Natural killer cell (primary cell): Measurements from ENCODE around the gene ENPP7. TPM values are rescaled to one million over a fixed set of nuclear protein-coding genes. Genes with fewer than 3 reads are reported as not detected.

ENCODE experiments used
- ATAC-seq, 3 donors: fragments of 150-1000 bp in 2 of 3; fragments of 200-7000 bp in 1 of 3; cut with Tn5 transposase; 1 replicate in 1 of 3; 2 replicates in 2 of 3; pipeline ENCODE4 v1.10.0; 2021; ENCODE audit warnings: mild to moderate bottlenecking in 2 of 3, moderate library complexity in 2 of 3
- DNase-seq, 2 donors: peaks; one replicate each; pipeline versions ENCODE4 v3.0.0 to v3.0.0-alpha.2; 2013 to 2021; ENCODE audit warnings: mixed read lengths in 1 of 2
- H3K27ac ChIP-seq: one replicate; pipeline ENCODE4 v1.5.1; 2013; ENCODE audit warnings: mild to moderate bottlenecking, low read length
- H3K27me3 ChIP-seq: one replicate; pipeline ENCODE4 v1.6.1; 2013; ENCODE audit warnings: low read length; ENCODE audit not compliant: control insufficient read depth, insufficient read depth
- H3K36me3 ChIP-seq: one replicate; pipeline ENCODE4 v1.6.1; 2013; ENCODE audit warnings: low read length; ENCODE audit not compliant: control insufficient read depth, insufficient read depth
- H3K4me1 ChIP-seq: one replicate; pipeline ENCODE4 v1.6.1; 2013; ENCODE audit warnings: low read length; ENCODE audit not compliant: control insufficient read depth, insufficient read depth
- H3K4me3 ChIP-seq: one replicate; pipeline ENCODE4 v1.5.1; 2013; ENCODE audit warnings: low read length
- H3K9me3 ChIP-seq: one replicate; pipeline ENCODE4 v1.6.1; 2013; ENCODE audit warnings: low read length; ENCODE audit not compliant: control insufficient read depth, insufficient read depth
- H3K27ac Mint-ChIP-seq, 2 donors: one replicate each; pipeline ENCODE4 v1.8.0; 2022; ENCODE audit warnings: mild to moderate bottlenecking in 2 of 2, mixed read lengths in 2 of 2, moderate library complexity in 1 of 2
- H3K27me3 Mint-ChIP-seq, 2 donors: one replicate each; pipeline ENCODE4 v1.8.0; 2022; ENCODE audit warnings: low read depth in 2 of 2, mixed read lengths in 2 of 2
- H3K36me3 Mint-ChIP-seq: one replicate; pipeline ENCODE4 v1.8.0; 2022; ENCODE audit warnings: mixed read lengths
- H3K4me1 Mint-ChIP-seq, 2 donors: one replicate each; pipeline ENCODE4 v1.8.0; 2022; ENCODE audit warnings: mixed read lengths in 2 of 2
- H3K4me3 Mint-ChIP-seq: one replicate; pipeline ENCODE4 v1.8.0; 2022; ENCODE audit warnings: mild to moderate bottlenecking, moderate library complexity, mixed read lengths
- H3K9me3 Mint-ChIP-seq, 2 donors: one replicate each; pipeline ENCODE4 v1.8.0; 2022; ENCODE audit warnings: mixed read lengths in 2 of 2
- CTCF ChIP-seq: fragments of 200-600 bp; IDR thresholded peaks from one replicate; pipeline ENCODE4 v1.8.0; 2022; ENCODE audit warnings: antibody characterized with exemption
- WGBS: methylation state at CpG from one replicate; pipeline ENCODE4 v1.1.7; 2013; ENCODE audit warnings: missing lambda C conversion rate; ENCODE audit not compliant: insufficient coverage; 5-methylcytosine and 5-hydroxymethylcytosine counted together
- intact Hi-C: fragments of 100-400 bp; cut with micrococcal nuclease; formaldehyde crosslinking; loops from one replicate; pipeline ENCODE4 v1.14.2; 2022
- total RNA-seq, 4 donors: library from RNA; stranded (reverse); fragments of 120-200 nt in 1 of 4; gene quantifications; one replicate each; pipeline versions ENCODE4 v1.2.3 to v1.2.4, GENCODE V29; 2013 to 2022

Gene ENPP7
- total RNA-seq, 3 donors from 2014 or later (not counting 1 experiment from before 2014, with no cell fraction given) = 0.95 TPM; not detected in 2

GRCh38 chr17:79713391-79713790, 17.4 kb upstream of the ENPP7 start:
- Mint-ChIP-seq H3K27me3 (no peaks in the 10 kb centered on the region), H3K4me3 (no peak overlapping the region), H3K9me3 (no peaks in the 10 kb centered on the region), H3K36me3 (no peaks in the 10 kb centered on the region), H3K4me1 (peaks cover 0 to 3% of the 10 kb centered on the region in 2 donors), H3K27ac (no peak overlapping the region)
- 77% methylated on average over 14 of the region's 14 CpGs for WGBS
- intact Hi-C loops = no loop called here
- ATAC-seq = no peak
- TF ChIP-seq CTCF = no peak
- no peak overlapping the region for H3K4me3 ChIP-seq
- no peak for DNase-seq
- H3K27me3 ChIP-seq = no peaks in the 10 kb centered on the region
- no peaks in the 10 kb centered on the region for H3K9me3 ChIP-seq
- H3K36me3 ChIP-seq = no peaks in the 10 kb centered on the region
- peaks cover 8% of the 10 kb centered on the region for H3K4me1 ChIP-seq
- H3K27ac ChIP-seq = no peak overlapping the region

DNA sequence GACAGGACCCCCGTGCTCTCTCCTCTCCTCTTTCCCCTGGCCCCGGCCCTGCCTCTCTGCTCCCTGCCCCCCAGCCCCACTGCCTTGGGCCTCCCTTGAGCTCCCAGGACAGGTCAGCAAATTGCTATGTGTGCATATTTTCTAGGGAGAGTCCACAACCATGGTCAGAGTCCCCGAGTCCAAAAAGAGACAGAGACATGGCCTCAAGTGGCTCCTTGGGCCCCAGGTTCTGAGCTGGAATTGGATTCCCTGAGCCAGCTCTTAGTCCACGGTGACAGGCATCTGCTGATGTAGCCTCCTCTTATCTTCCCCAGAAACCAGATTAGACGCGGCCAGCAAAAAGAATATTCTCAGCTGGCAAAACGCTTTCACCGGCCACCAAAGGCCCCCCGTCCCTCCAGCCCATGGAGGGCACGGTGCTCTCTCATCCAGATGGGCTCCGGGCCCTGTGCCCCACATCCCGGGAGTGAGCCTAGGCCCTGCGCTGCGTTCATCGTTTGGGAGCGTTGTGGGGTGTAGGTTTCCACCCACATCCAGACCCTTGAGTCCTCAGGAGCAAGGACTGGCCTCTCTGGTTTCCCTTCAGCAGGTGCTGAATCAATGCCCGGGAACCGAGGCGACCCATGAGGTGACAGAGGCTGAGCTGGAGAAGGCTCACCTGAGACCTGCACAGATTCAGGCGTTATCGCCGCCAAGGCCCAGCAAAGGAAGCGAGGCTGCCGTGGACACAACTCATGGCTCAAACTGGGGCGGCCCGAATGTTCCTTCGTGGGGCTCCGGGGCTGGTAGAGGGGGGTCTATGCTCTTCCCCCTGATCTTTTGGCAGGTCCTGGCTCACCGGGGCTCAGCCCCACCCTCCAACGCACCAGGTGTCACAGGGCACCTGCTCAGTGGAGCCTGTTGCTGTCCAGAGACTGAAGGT, 16.3 kb upstream of the ENPP7 start:
- H3K4me3 Mint-ChIP-seq = no peak overlapping the region
- TF ChIP-seq CTCF = no peak
- no peak overlapping the region for H3K27ac Mint-ChIP-seq
- H3K36me3 Mint-ChIP-seq = no peaks in the 10 kb centered on the region
- no peaks in the 10 kb centered on the region for H3K4me1 Mint-ChIP-seq
- ATAC-seq (no peak), DNase-seq (no peak)
- H3K36me3 ChIP-seq = no peaks in the 10 kb centered on the region
- H3K27ac ChIP-seq = no peak overlapping the region
- H3K27me3 Mint-ChIP-seq = no peaks in the 10 kb centered on the region
- H3K9me3 ChIP-seq = no peaks in the 10 kb centered on the region
- peaks cover 4% of the 10 kb centered on the region for H3K4me1 ChIP-seq
- intact Hi-C loops = no loop called here
- H3K4me3 ChIP-seq = no peak overlapping the region
- H3K9me3 Mint-ChIP-seq = no peaks in the 10 kb centered on the region
- 87% methylated on average over 30 of the region's 30 CpGs for WGBS
- no peaks in the 10 kb centered on the region for H3K27me3 ChIP-seq

DNA sequence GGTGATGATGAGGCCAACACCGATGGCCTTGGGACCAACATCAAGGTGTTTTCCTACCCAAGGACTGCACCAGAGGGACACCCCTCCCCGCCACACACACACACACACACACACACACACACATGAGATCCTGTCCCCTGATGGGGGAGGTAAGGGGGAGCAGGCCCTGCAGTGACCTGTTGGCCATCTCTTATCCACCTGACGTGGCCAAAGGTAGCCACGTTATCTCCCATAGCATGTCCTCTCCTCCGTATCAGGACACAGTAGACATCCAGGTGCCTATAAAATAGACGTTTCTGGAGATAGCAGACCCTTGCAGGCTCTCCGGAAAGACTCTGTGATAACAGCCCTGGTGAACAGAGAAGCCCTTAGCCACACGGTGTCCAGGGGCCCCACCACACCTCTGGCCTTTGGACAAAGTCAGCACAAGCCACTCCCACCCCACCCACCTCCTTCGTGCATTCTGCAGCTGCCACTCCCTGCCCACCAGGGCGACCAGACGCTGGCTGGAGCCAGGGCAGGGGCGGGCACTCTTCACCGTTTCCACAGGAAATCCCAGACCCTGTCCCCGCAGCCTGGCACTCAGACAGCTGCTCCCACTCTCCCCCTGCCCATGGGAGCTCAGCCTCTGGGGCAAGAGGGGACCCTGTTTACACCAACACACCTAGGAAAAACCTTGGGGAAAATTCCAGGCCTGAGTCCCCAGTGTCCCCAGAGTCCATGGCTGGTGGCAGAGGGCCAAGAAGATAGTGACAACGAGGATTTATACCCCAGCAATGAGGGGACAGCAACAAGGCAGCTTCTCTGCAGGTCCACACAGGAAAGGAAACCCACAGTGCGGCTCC, 15.4 kb upstream of the ENPP7 start:
- WGBS = 35% methylated on average over 14 of the region's 16 CpGs
- H3K27me3 Mint-ChIP-seq = no peaks in the 10 kb centered on the region

More for the DNA sequence above, 15.4 kb upstream of the ENPP7 start:
- H3K4me1 ChIP-seq = peaks cover 4% of the 10 kb centered on the region
- Mint-ChIP-seq H3K36me3 (no peaks in the 10 kb centered on the region), H3K4me3 (no peak overlapping the region), H3K9me3 (no peaks in the 10 kb centered on the region), H3K27ac (no peak overlapping the region), H3K4me1 (no peaks in the 10 kb centered on the region)
- intact Hi-C loops = no loop called here
- H3K27ac ChIP-seq = no peak overlapping the region
- no peaks in the 10 kb centered on the region for H3K9me3 ChIP-seq
- no peak for TF ChIP-seq CTCF
- no peaks in the 10 kb centered on the region for H3K27me3 ChIP-seq
- no peak overlapping the region for H3K4me3 ChIP-seq
- H3K36me3 ChIP-seq = no peaks in the 10 kb centered on the region
- ATAC-seq = no peak
- DNase-seq = no peak
